Hepatocyte (in vitro differentiated cells): ENCODE data around the gene AMPH.

ENCODE experiments used
- CTCF ChIP-seq: fragments of 200-600 bp; sonication (generic); IDR thresholded peaks from 2 replicates; pipeline ENCODE4 v1.5.1; 2016; ENCODE audit warnings: antibody characterized with exemption, mild to moderate bottlenecking; ENCODE audit not compliant: poor library complexity
- EZH2 ChIP-seq: fragments of 200-600 bp; sonication (generic); IDR thresholded peaks from 2 replicates; pipeline ENCODE4 v1.6.1; 2016; ENCODE audit warnings: antibody characterized with exemption, mild to moderate bottlenecking, borderline replicate concordance
- EZH2phosphoT487 ChIP-seq: fragments of 200-600 bp; sonication (generic); IDR thresholded peaks from one replicate; pipeline ENCODE4 v1.6.1; 2018; ENCODE audit warnings: antibody characterized with exemption, mild to moderate bottlenecking, low read depth, moderate library complexity; ENCODE audit not compliant: unreplicated experiment, severe bottlenecking

GRCh38 chr7:38391751-38392150 lies 239.4 kb downstream of the AMPH start:
- TF ChIP-seq CTCF (no peak), EZH2 (no peak), EZH2phosphoT487 (no peak)
